ENCODE data around the gene STK10.

STK10 gene

GRCh38 chr5:172178991-172179989 is 8.7 kb downstream of the STK10 start:
- Histone ChIP-seq H3K4me3 (ENCODE audit: insufficient read length, low read depth) (no peak overlapping the region), H3K36me3 (ENCODE audit: insufficient read depth, insufficient read length, low read length) (peaks cover 4% of the 10 kb centered on the region), H3K9me3 (ENCODE audit: insufficient read depth, low read length) (no peaks in the 10 kb centered on the region), H3K4me1 (ENCODE audit: insufficient read depth, insufficient read length) (no peaks in the 10 kb centered on the region), H3K9ac (ENCODE audit: insufficient read length, low read depth) (peak overlapping the region; percentile 23), H3K27me3 (ENCODE audit: insufficient read depth, insufficient read length) (no peaks in the 10 kb centered on the region)
- TF ChIP-seq YY1 (IDR thresholded peaks at IDR 0.05; ENCODE audit: insufficient read depth, insufficient read length) (no peak), ZNF274 (IDR thresholded peaks at IDR 0.05; ENCODE audit: low read depth, low read length) (no peak), SUZ12 (IDR thresholded peaks at IDR 0.05; ENCODE audit: extremely low read depth, insufficient read depth, insufficient read length) (no peak)
- no peak for DNase-seq (ENCODE audit: low read depth, low spot score)

- H3K4me1 ChIP-seq (ENCODE audit: insufficient read depth, insufficient read length): peaks cover under 1% of the 10 kb centered on the region
- no peak overlapping the region for H3K4me3 ChIP-seq (ENCODE audit: insufficient read length, low read depth)
- no peak for TF ChIP-seq ZNF274 (IDR thresholded peaks at IDR 0.05; ENCODE audit: low read depth, low read length)
- no peak for TF ChIP-seq SUZ12 (IDR thresholded peaks at IDR 0.05; ENCODE audit: extremely low read depth, insufficient read depth, insufficient read length)
- TF ChIP-seq YY1 (IDR thresholded peaks at IDR 0.05; ENCODE audit: insufficient read depth, insufficient read length): no peak
- H3K9me3 ChIP-seq (ENCODE audit: insufficient read depth, low read length): no peaks in the 10 kb centered on the region
- no peaks in the 10 kb centered on the region for H3K27me3 ChIP-seq (ENCODE audit: insufficient read depth, insufficient read length)
- H3K9ac ChIP-seq (ENCODE audit: insufficient read length, low read depth): peak overlapping the region; percentile 21
- H3K36me3 ChIP-seq (ENCODE audit: insufficient read depth, insufficient read length, low read length): no peaks in the 10 kb centered on the region
- no peak for DNase-seq (ENCODE audit: low read depth, low spot score)
These were observed 9.6 kb downstream of the STK10 start for GRCh38 chr5:172178301-172178987.

- Histone ChIP-seq H3K4me1 (ENCODE audit: insufficient read depth, insufficient read length) (peaks cover 5% of the 10 kb centered on the region), H3K9me3 (ENCODE audit: insufficient read depth, low read length) (no peaks in the 10 kb centered on the region), H3K27me3 (ENCODE audit: insufficient read depth, insufficient read length) (no peaks in the 10 kb centered on the region), H3K4me3 (ENCODE audit: insufficient read length, low read depth) (no peak overlapping the region), H3K9ac (ENCODE audit: insufficient read length, low read depth) (no peak overlapping the region), H3K36me3 (ENCODE audit: insufficient read depth, insufficient read length, low read length) (no peaks in the 10 kb centered on the region)
- DNase-seq (ENCODE audit: low read depth, low spot score): no peak
- TF ChIP-seq SUZ12 (IDR thresholded peaks at IDR 0.05; ENCODE audit: extremely low read depth, insufficient read depth, insufficient read length) (no peak), YY1 (IDR thresholded peaks at IDR 0.05; ENCODE audit: insufficient read depth, insufficient read length) (no peak), ZNF274 (IDR thresholded peaks at IDR 0.05; ENCODE audit: low read depth, low read length) (no peak)
These were observed 10.8 kb downstream of the STK10 start for GRCh38 chr5:172177176-172177575.

DNA sequence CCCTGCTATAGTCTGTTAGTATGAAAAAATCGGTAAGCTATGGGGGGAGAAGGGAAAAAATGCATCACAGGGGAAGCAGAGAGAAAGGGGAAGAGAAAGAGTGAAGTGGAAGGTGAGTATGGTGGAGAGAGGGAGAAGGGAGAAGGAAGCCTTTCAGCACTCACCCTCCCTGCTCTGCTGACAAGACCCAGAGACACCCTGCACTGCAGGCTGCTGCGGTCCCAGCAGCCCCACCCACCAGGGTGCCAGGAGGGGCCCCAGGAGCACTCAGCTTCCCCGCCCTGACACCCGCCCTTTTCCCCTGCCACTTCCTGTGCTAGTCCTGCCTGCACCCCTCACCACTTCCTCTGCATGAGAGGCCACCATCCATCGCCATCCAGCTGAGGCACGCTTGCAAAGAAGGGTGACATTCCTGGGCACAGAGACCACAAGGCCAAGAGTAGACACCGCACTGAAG is 12.7 kb downstream of the STK10 start:
- no peak overlapping the region for H3K9ac ChIP-seq (ENCODE audit: insufficient read length, low read depth)
- TF ChIP-seq YY1 (IDR thresholded peaks at IDR 0.05; ENCODE audit: insufficient read depth, insufficient read length) (no peak), SUZ12 (IDR thresholded peaks at IDR 0.05; ENCODE audit: extremely low read depth, insufficient read depth, insufficient read length) (no peak), ZNF274 (IDR thresholded peaks at IDR 0.05; ENCODE audit: low read depth, low read length) (no peak)
- H3K4me3 ChIP-seq (ENCODE audit: insufficient read length, low read depth): no peak overlapping the region
- H3K4me1 ChIP-seq (ENCODE audit: insufficient read depth, insufficient read length): peaks cover 5% of the 10 kb centered on the region
- no peak for DNase-seq (ENCODE audit: low read depth, low spot score)
- H3K9me3 ChIP-seq (ENCODE audit: insufficient read depth, low read length): no peaks in the 10 kb centered on the region
- H3K36me3 ChIP-seq (ENCODE audit: insufficient read depth, insufficient read length, low read length): peaks cover 3% of the 10 kb centered on the region
- no peaks in the 10 kb centered on the region for H3K27me3 ChIP-seq (ENCODE audit: insufficient read depth, insufficient read length)

DNA sequence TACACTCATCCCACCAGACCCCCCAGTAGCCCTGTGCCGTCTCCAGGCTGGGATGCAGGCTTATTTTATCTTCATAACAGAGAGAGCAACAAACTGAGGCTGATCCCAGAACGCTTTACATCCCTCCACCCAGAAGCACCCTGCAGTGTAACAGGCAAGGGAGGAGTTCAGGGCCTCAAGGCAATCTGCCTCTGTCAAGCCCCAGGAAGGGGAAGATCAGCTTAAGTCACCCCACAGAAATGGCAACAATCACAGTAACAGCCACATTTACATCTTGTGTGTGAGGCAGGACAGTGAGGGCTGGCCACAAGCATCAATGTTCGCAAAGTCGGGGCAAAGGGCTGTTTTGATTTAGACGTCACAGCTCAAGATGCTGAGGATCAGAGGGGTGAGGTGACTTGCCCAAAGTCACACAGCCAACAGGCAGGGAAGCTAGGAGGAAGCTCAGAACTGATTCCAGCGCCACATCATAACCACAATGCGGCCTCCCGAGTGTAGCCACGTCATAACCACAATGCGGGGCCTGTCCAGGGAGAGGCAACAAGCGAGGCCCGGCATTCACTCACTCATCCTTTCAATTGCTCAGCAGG is 14.4 kb downstream of the STK10 start:
- Histone ChIP-seq H3K9ac (ENCODE audit: insufficient read length, low read depth) (peak overlapping the region; percentile 21), H3K4me1 (ENCODE audit: insufficient read depth, insufficient read length) (peaks cover 6% of the 10 kb centered on the region), H3K9me3 (ENCODE audit: insufficient read depth, low read length) (no peaks in the 10 kb centered on the region), H3K27me3 (ENCODE audit: insufficient read depth, insufficient read length) (no peaks in the 10 kb centered on the region), H3K36me3 (ENCODE audit: insufficient read depth, insufficient read length, low read length) (peaks cover 3% of the 10 kb centered on the region), H3K4me3 (ENCODE audit: insufficient read length, low read depth) (no peak overlapping the region)
- no peak for DNase-seq (ENCODE audit: low read depth, low spot score)
- TF ChIP-seq ZNF274 (IDR thresholded peaks at IDR 0.05; ENCODE audit: low read depth, low read length) (no peak), SUZ12 (IDR thresholded peaks at IDR 0.05; ENCODE audit: extremely low read depth, insufficient read depth, insufficient read length) (no peak), YY1 (IDR thresholded peaks at IDR 0.05; ENCODE audit: insufficient read depth, insufficient read length) (no peak)

DNA sequence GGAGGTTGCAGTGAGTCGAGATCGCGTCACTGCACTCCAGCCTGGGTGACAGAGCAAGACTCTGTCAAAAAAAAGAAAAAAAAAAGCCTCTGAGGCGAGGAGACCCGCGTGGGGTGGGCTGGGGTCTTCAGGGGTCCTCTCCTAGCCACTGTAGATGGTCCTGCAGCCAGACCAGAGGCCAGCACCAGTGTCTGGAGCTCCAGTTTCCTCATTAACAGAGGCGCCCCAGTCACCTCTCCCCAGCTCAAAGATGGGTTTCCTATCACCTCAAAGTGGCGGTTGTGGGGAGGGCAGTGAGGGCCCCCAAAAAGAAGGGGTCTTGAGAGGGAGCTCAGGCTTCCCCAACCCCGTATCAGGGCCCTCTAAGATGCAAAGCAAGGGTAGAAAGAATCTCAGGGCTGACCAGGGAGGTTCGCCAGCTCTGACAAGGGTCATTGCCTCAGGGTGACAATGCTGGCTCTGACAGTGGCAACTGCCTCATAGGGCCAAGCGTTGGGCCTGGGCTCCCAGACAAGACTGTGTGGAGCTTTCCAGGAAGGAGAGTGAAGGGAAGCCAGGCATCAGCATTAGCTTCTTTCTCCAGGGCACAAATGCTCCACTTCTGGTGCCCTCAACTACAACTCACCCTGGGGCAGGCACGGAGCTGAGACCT is 15.0 kb downstream of the STK10 start:
- Histone ChIP-seq H3K9me3 (ENCODE audit: insufficient read depth, low read length) (no peaks in the 10 kb centered on the region), H3K36me3 (ENCODE audit: insufficient read depth, insufficient read length, low read length) (peaks cover 3% of the 10 kb centered on the region), H3K4me3 (ENCODE audit: insufficient read length, low read depth) (no peak overlapping the region), H3K9ac (ENCODE audit: insufficient read length, low read depth) (peak overlapping the region; percentile 21), H3K27me3 (ENCODE audit: insufficient read depth, insufficient read length) (no peaks in the 10 kb centered on the region), H3K4me1 (ENCODE audit: insufficient read depth, insufficient read length) (peaks cover 12% of the 10 kb centered on the region)
- no peak for DNase-seq (ENCODE audit: low read depth, low spot score)
- TF ChIP-seq SUZ12 (IDR thresholded peaks at IDR 0.05; ENCODE audit: extremely low read depth, insufficient read depth, insufficient read length) (no peak), ZNF274 (IDR thresholded peaks at IDR 0.05; ENCODE audit: low read depth, low read length) (no peak), YY1 (IDR thresholded peaks at IDR 0.05; ENCODE audit: insufficient read depth, insufficient read length) (no peak)
